Kidney epithelial cell (primary cell): Measurements from ENCODE around the gene PRR33. TPM values are rescaled to one million over a fixed set of nuclear protein-coding genes. Genes with fewer than 3 reads are reported as not detected.
A peak's percentile ranks its signal among the peaks of the same experiment; 100 is the strongest.
"Not testable (repeated sequence)": the region's sequence is repeated elsewhere in the genome, so short reads cannot be mapped to it uniquely, and the experiment has no call there.

Experiments used
- DNase-seq: peaks from one replicate; pipeline ENCODE4 v3.0.0-alpha.2; 2010; ENCODE audit warnings: low read depth
- H3K27me3 ChIP-seq: 2 replicates; pipeline ENCODE4 v1.6.0; 2011; ENCODE audit warnings: low read length; ENCODE audit not compliant: control insufficient read depth, insufficient read depth
- H3K36me3 ChIP-seq: 2 replicates; pipeline ENCODE4 v1.5.1; 2011; ENCODE audit warnings: low read length; ENCODE audit not compliant: control insufficient read depth, insufficient read depth
- H3K4me3 ChIP-seq: 2 replicates; pipeline ENCODE4 v1.5.1; 2011; ENCODE audit warnings: low read depth, mild to moderate bottlenecking, control low read depth, low read length
- total RNA-seq: library from RNA; depleted of rRNA; stranded (reverse); fragments of >200 nt; gene quantifications from 2 replicates; pipeline ENCODE4 v1.2.3, GENCODE V29; 2015
- TF ChIP-seq, protein P1 (sequence below): IDR thresholded peaks from 2 replicates; pipeline ENCODE4 v1.5.1; 2011; ENCODE audit warnings: mild to moderate bottlenecking, moderate library complexity, low read length, control low read depth, inconsistent platforms; ENCODE audit not compliant: insufficient read depth, poor library complexity, severe bottlenecking

The PRR33 gene
- total RNA-seq, 1 donor from 2014 or later = not detected

DNA sequence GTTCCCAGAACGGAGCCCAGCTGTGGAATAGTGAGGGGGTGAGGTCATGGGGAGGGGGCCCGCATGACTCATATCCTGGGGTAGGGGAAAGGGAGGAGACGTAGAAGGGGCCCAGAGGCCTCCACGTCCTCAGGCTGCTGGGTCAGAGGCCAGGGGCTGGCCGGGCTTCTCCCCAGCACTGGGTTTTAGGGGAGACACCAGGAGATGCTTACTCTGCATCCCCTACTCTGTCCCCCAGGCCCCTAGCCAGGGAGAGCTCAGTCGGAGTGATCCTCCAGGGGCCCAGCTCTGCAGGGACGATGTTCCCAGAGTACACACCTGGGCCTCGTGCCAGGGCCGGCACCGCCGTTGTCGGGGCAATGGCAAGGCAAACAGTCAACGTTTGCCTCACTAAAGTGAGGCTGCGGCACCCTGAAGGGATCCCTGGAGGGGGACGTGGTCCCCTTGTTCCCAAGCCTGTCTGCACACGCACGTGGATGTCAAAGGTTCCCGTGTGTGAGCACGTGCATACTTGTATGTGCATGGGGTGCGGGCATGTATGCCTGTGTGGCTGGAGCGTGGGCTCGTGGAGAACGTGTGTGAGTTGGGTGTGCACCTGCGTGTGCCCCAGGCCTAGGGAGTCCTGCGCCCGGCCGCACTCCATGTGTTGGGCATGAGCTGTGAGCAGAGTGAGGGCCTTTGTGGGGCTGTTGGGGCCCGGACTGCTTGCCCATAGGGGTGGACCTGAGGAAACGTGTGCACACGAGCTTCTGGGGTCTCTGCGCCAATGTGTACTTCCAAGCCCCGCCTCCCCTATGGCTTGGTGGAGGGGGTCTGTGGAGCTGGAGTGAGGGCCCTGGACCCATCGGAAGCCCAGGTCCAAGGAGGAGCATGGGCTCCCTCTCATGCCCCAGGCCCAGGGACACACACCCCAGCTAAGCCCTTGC is 14.2 kb downstream of the PRR33 start:
- no peak for DNase-seq
- Histone ChIP-seq H3K36me3 (no peaks in the 10 kb centered on the region), H3K4me3 (no peak overlapping the region), H3K27me3 (peaks cover 8% of the 10 kb centered on the region)
- TF ChIP-seq, protein P1, sequence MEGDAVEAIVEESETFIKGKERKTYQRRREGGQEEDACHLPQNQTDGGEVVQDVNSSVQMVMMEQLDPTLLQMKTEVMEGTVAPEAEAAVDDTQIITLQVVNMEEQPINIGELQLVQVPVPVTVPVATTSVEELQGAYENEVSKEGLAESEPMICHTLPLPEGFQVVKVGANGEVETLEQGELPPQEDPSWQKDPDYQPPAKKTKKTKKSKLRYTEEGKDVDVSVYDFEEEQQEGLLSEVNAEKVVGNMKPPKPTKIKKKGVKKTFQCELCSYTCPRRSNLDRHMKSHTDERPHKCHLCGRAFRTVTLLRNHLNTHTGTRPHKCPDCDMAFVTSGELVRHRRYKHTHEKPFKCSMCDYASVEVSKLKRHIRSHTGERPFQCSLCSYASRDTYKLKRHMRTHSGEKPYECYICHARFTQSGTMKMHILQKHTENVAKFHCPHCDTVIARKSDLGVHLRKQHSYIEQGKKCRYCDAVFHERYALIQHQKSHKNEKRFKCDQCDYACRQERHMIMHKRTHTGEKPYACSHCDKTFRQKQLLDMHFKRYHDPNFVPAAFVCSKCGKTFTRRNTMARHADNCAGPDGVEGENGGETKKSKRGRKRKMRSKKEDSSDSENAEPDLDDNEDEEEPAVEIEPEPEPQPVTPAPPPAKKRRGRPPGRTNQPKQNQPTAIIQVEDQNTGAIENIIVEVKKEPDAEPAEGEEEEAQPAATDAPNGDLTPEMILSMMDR = no peak

GRCh38 chr11:1876361-1877063 is 15.2 kb downstream of the PRR33 start:
- TF ChIP-seq, protein P1 = peak; percentile 56
- H3K36me3 ChIP-seq = no peaks in the 10 kb centered on the region
- no peak overlapping the region for H3K4me3 ChIP-seq
- DNase-seq = no peak
- peaks cover 8% of the 10 kb centered on the region for H3K27me3 ChIP-seq

DNA sequence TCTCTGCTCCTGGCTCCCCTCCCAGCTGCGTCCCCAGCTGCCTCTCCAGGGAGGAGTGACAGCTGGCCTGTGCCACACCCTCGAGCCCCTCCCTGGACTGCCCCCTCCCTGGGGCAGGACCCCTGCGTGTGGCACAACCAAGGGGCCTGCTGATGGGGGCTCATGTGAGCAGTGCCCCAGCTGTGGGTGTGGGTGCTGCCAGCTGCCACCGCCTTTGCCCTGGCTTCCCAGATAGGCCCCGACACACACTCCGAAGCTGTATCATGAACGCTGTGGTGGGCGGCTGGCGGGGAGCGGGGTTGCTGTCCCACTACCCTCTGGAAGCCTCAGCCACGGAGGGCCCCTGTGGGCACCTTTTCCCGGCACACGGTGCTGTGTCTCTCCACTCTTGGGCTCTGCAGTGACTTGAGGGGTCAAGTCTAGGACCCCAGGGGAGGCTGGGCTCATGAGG is 15.8 kb downstream of the PRR33 start:
- not testable (repeated sequence) for H3K4me3 ChIP-seq, H3K27me3 ChIP-seq, H3K36me3 ChIP-seq, DNase-seq

DNA sequence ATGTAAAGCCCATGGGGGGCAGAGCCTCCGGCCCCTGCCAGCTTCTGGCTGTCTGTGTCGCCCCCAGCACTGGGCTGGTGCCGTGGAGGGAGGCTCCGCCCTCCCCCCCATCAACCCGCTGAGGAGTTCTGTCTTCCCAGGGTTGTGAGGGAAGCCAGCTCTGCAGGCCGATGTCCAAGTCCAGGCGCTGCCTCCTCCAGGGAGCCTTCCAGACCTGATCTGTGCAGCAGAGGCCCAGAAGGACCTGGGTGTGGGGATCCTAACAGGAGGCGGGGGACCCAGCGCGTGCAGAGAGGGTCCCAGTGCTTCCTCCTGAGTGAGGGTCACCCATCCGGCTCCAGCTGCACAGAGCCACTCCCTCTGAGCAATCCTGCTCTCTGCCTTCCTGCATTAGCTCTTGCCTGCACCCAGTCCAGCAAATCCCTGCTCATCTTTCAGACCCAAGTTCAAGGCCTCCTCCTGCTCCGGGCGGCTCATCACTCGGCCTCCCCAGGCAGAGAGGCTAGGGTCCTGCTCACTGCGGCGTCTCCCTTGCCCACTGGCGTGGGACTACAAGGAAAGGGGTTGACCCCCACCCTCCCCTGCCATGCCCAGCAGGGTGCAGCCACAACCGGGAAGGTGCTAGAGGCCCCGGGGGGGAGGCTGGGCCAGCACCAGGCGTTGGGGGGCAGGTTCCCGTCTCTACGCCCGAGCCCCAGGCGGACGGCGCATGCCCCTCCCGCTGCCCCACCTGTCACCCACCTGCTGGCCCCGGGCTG is 16.4 kb downstream of the PRR33 start:
- no peak for DNase-seq
- no peak overlapping the region for H3K4me3 ChIP-seq

GRCh38 chr11:1874441-1875092 is 17.1 kb downstream of the PRR33 start:
- DNase-seq, H3K36me3 ChIP-seq, H3K4me3 ChIP-seq: not testable (repeated sequence)
- H3K27me3 ChIP-seq = peaks cover 21% of the 10 kb centered on the region

More for the DNA sequence above, 16.4 kb downstream of the PRR33 start:
- Histone ChIP-seq H3K27me3 (peaks cover 14% of the 10 kb centered on the region), H3K36me3 (no peaks in the 10 kb centered on the region)
- TF ChIP-seq, protein P1 = no peak

GRCh38 chr11:1873813-1874150 is 17.9 kb downstream of the PRR33 start:
- not testable (repeated sequence) for DNase-seq, H3K4me3 ChIP-seq, H3K36me3 ChIP-seq
- H3K27me3 ChIP-seq = peaks cover 29% of the 10 kb centered on the region
